Measurements from ENCODE around the gene MBD6.

GRCh38 chr12:57575771-57576612 lies 53.4 kb downstream of the MBD6 start:
- TF ChIP-seq CTCF (conservative IDR thresholded peaks at IDR 0.05) (no peak), EZH2 (IDR thresholded peaks at IDR 0.05; ENCODE audit: low read depth) (no peak)
